BLaER1 treated with 17β-estradiol and CSF1 and Interleukin-3, amounts not matched to agents 10 nM and 100 nM (cell line): ENCODE data around the gene GALNT18.

Experiments used
- H3K27ac ChIP-seq, 11 experiments: shearing (Covaris generic); formaldehyde crosslinking; 2 replicates each; pipeline ENCODE4 v1.8.1; 2022
- H3K27me3 ChIP-seq, 11 experiments: shearing (Covaris generic); formaldehyde crosslinking; 2 replicates each; pipeline ENCODE4 v1.8.1; 2022
- H3K36me3 ChIP-seq, 11 experiments: shearing (Covaris generic); formaldehyde crosslinking; 2 replicates each; pipeline ENCODE4 v1.8.1; 2022
- H3K4me1 ChIP-seq, 10 experiments: shearing (Covaris generic); formaldehyde crosslinking; 2 replicates each; pipeline ENCODE4 v1.8.1; 2022
- H3K4me2 ChIP-seq, 11 experiments: shearing (Covaris generic); formaldehyde crosslinking; 2 replicates each; pipeline ENCODE4 v1.8.1; 2022
- H3K4me3 ChIP-seq, 10 experiments: shearing (Covaris generic); formaldehyde crosslinking; 2 replicates each; pipeline ENCODE4 v1.8.1; 2022
- H3K9ac ChIP-seq, 11 experiments: shearing (Covaris generic); formaldehyde crosslinking; 2 replicates each; pipeline ENCODE4 v1.8.1; 2022
- H3K9me3 ChIP-seq, 11 experiments: shearing (Covaris generic); formaldehyde crosslinking; replicated peaks in 1 of 11; 2 replicates each; pipeline ENCODE4 v1.8.1; 2022
- H4K20me1 ChIP-seq, 11 experiments: shearing (Covaris generic); formaldehyde crosslinking; 2 replicates each; pipeline ENCODE4 v1.8.1; 2022
- Cebpa-rat ChIP-seq, 11 experiments: shearing (Covaris generic); IDR thresholded peaks; 2 replicates each; pipeline ENCODE4 v1.8.1; 2022

The GALNT18 gene

DNA sequence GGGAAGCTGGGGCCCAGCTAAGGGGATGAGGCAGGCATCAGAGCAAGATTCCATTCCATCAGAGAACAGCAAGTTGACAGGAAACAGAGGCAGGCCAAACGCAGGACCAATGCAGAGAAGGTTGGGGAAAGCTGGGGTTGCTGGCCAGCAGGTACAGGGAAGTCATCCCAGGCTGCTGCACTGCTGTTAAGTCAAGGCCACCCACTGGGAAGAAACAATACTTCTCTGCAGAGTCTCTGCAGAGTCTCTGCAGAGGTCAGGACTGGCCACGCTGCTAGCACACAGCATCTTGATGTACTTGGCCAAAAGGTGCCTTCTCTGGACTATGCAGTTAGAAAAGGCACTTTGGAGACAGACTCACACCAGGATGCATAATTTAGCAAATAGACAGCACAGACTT, 200.3 kb downstream of the GALNT18 start:
- no peak for TF ChIP-seq Cebpa-rat (IDR thresholded peaks at IDR 0.05)
- Histone ChIP-seq H3K9ac (no peak overlapping the region), H3K9me3 (no peaks in the 10 kb centered on the region), H3K27ac (no peak overlapping the region), H3K4me2 (no peak overlapping the region), H4K20me1 (peaks cover 9 to 98% (median 88%) of the 10 kb centered on the region in 11 experiments; a peak in 20 of 22 replicates), H3K4me1 (peaks cover 6 to 25% (median 14%) of the 10 kb centered on the region in 10 experiments), H3K36me3 (no peaks in the 10 kb centered on the region), H3K4me3 (no peak overlapping the region), H3K27me3 (peaks cover 94 to 100% (median 98%) of the 10 kb centered on the region in 11 experiments)

DNA sequence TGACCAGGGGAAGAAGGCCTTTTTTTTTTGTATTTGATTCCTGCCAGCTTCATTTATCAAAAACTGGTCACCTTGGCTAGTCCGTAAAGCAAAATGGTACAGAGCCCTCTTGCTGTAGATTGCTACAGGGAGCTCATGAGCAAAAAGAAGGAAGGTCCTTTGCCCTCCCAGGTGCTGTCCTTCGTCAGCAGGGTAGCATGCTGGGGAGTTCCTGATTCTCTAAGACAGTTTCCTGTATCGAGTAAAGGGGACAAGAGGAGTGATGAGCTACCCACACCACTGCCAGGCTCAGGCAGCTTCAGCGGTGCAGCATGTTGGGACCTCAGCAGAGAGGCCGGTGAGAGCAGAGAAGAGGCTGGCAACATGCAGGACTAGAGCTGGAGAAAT, 200.9 kb downstream of the GALNT18 start:
- H3K27me3 ChIP-seq: peaks cover 93 to 100% (median 97%) of the 10 kb centered on the region in 11 experiments
- no peaks in the 10 kb centered on the region for H3K36me3 ChIP-seq
- peaks cover 9 to 99% (median 88%) of the 10 kb centered on the region in 11 experiments; a peak in 20 of 22 replicates for H4K20me1 ChIP-seq
- no peak overlapping the region for H3K4me3 ChIP-seq
- H3K4me1 ChIP-seq: peaks cover 12 to 31% (median 20%) of the 10 kb centered on the region in 10 experiments
- no peak overlapping the region for H3K27ac ChIP-seq
- no peaks in the 10 kb centered on the region for H3K9me3 ChIP-seq
- no peak for TF ChIP-seq Cebpa-rat (IDR thresholded peaks at IDR 0.05)
- no peak overlapping the region for H3K9ac ChIP-seq
- H3K4me2 ChIP-seq: no peak overlapping the region

- no peak overlapping the region for H3K27ac ChIP-seq
- H3K9me3 ChIP-seq: no peaks in the 10 kb centered on the region
- peaks cover 9 to 99% (median 89%) of the 10 kb centered on the region in 11 experiments; a peak in 20 of 22 replicates for H4K20me1 ChIP-seq
- H3K4me3 ChIP-seq: no peak overlapping the region
- H3K4me2 ChIP-seq: no peak overlapping the region
- H3K36me3 ChIP-seq: no peaks in the 10 kb centered on the region
- no peak for TF ChIP-seq Cebpa-rat (IDR thresholded peaks at IDR 0.05)
- H3K4me1 ChIP-seq: peaks cover 12 to 35% (median 24%) of the 10 kb centered on the region in 10 experiments
- H3K9ac ChIP-seq: no peak overlapping the region
- H3K27me3 ChIP-seq: peaks cover 93 to 100% (median 97%) of the 10 kb centered on the region in 11 experiments
Observed at GRCh38 chr11:11420191-11420898, 201.5 kb downstream of the GALNT18 start.

DNA sequence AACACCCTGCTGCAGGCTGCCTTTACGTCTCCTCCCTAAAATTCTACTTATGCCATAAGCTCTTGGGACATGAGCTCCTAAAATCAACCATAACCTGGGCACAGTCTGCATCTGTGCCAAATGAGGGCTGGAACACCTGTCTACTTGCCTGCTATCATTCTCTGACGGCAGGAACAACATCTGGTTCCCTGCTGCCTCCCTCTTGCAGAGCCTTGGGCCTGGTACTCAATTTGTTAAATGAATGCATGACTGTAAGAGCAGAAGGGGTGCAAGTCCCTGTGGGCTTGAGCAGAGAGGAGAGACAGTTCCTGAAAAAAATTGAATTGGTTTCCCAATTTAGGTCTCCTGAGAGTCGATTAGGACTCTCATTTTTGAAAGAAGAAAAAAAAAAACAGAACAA, 202.1 kb downstream of the GALNT18 start:
- Histone ChIP-seq H3K27ac (no peak overlapping the region), H3K4me1 (peaks cover 12 to 39% (median 24%) of the 10 kb centered on the region in 10 experiments), H3K9ac (no peak overlapping the region), H4K20me1 (peaks cover 9 to 99% (median 90%) of the 10 kb centered on the region in 11 experiments; a peak in 20 of 22 replicates), H3K9me3 (no peaks in the 10 kb centered on the region), H3K4me3 (no peak overlapping the region), H3K36me3 (no peaks in the 10 kb centered on the region), H3K4me2 (no peak overlapping the region), H3K27me3 (peaks cover 93 to 100% (median 97%) of the 10 kb centered on the region in 11 experiments)
- no peak for TF ChIP-seq Cebpa-rat (IDR thresholded peaks at IDR 0.05)

DNA sequence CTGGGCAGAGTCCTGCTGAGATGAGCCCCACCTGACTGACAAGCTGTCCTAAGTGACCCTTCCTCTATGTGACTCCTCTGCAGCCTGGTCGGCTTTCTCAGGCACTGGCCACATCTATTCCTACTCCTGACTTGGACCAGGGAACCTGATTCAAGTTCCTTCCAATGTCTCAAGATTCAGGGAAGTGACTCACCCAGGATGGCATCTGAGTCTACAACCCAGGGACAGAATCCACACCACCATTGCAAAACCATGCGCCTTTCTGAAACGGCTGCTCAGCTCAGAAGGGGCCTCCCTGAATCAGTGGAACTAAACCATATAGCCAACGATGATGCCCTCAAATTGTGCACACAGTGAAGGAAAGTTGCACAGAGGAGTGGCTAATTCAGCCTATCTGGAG, 204.9 kb downstream of the GALNT18 start:
- H3K36me3 ChIP-seq: no peaks in the 10 kb centered on the region
- peaks cover 9 to 100% (median 94%) of the 10 kb centered on the region in 11 experiments; a peak in 20 of 22 replicates for H4K20me1 ChIP-seq
- H3K27ac ChIP-seq: peak overlapping the region in 3 of 11 experiments; percentile 0 to 43 (median 5); a peak in 3 of 22 replicates
- H3K4me1 ChIP-seq: peaks cover 12 to 39% (median 24%) of the 10 kb centered on the region in 10 experiments
- no peak overlapping the region for H3K9ac ChIP-seq
- TF ChIP-seq Cebpa-rat (IDR thresholded peaks at IDR 0.05): no peak
- 0 out of 22 replicates have a peak, but pooled peaks cover 0 to 3% (median 0%) of the 10 kb centered on the region in 11 experiments for H3K9me3 ChIP-seq
- peak overlapping the region in 1 of 10 experiments; percentile 23; a peak in 2 of 20 replicates for H3K4me3 ChIP-seq
- H3K4me2 ChIP-seq: peak overlapping the region; percentile 44 to 93 (median 68)
- H3K27me3 ChIP-seq: peaks cover 93 to 100% (median 97%) of the 10 kb centered on the region in 11 experiments

DNA sequence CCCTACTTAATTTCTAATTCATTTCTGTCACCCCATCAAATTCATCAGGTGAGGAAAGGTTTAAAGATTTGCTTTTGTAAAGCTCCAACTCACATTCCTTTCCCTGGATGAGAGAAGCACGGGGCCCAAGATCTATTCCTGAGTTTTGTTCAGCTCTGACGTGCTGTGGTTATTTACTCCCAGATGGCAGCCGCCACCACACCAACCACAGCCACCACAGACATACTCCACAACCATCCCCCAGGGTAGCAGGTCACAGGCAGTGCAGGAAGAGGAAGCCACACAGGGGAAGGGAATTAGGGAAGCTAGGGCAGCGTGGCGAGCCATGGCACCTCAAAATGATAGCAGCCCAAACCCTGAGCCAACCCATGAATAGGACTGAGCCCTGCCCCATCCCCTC, 205.3 kb downstream of the GALNT18 start:
- Histone ChIP-seq H3K27ac (peak overlapping the region in 2 of 11 experiments; percentile 5 to 43; a peak in 3 of 22 replicates), H3K4me1 (peaks cover 12 to 39% (median 24%) of the 10 kb centered on the region in 10 experiments), H3K27me3 (peaks cover 93 to 100% (median 97%) of the 10 kb centered on the region in 11 experiments), H3K36me3 (no peaks in the 10 kb centered on the region), H3K9me3 (0 out of 22 replicates have a peak, but pooled peaks cover 0 to 3% (median 0%) of the 10 kb centered on the region in 11 experiments), H3K4me2 (peak overlapping the region; percentile 44 to 93 (median 68)), H4K20me1 (peaks cover 9 to 100% (median 94%) of the 10 kb centered on the region in 11 experiments; a peak in 20 of 22 replicates), H3K9ac (no peak overlapping the region), H3K4me3 (peak overlapping the region in 2 of 10 experiments; percentile 23 to 38; a peak in 3 of 20 replicates)
- TF ChIP-seq Cebpa-rat (IDR thresholded peaks at IDR 0.05): no peak

DNA sequence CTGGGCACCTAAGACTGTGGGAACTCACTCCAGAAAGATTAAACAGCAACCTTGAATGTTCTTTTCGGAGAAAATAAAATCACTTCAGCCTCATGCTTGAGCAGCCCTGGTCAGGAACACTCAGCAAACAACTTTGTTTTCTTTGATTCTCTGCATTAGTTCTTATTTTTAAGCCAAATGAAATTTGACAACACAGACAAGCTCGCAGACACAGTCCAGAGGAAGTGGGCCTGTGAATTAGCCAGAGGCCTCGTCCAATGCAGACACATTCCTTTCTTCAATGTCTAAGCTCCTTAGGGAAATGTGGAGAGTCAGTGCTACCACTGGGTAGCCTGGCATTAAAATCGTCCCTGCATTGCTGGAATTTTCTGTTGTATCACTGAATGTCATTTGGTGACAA, 205.9 kb downstream of the GALNT18 start:
- H3K36me3 ChIP-seq: no peaks in the 10 kb centered on the region
- H3K4me1 ChIP-seq: peaks cover 12 to 39% (median 24%) of the 10 kb centered on the region in 10 experiments
- peaks cover 93 to 100% (median 97%) of the 10 kb centered on the region in 11 experiments for H3K27me3 ChIP-seq
- H3K9me3 ChIP-seq: 0 out of 22 replicates have a peak, but pooled peaks cover 0 to 3% (median 0%) of the 10 kb centered on the region in 11 experiments
- H3K9ac ChIP-seq: no peak overlapping the region
- no peak overlapping the region for H3K27ac ChIP-seq
- peak overlapping the region in 1 of 10 experiments; percentile 38; a peak in 3 of 20 replicates for H3K4me3 ChIP-seq
- H4K20me1 ChIP-seq: peaks cover 9 to 100% (median 94%) of the 10 kb centered on the region in 11 experiments; a peak in 20 of 22 replicates
- TF ChIP-seq Cebpa-rat (IDR thresholded peaks at IDR 0.05): no peak
- peak overlapping the region; percentile 44 to 93 (median 68) for H3K4me2 ChIP-seq

GRCh38 chr11:11414996-11415395, 206.8 kb downstream of the GALNT18 start:
- no peak overlapping the region for H3K4me3 ChIP-seq
- 0 out of 22 replicates have a peak, but pooled peaks cover 0 to 3% (median 0%) of the 10 kb centered on the region in 11 experiments for H3K9me3 ChIP-seq
- H3K27me3 ChIP-seq: peaks cover 93 to 100% (median 97%) of the 10 kb centered on the region in 11 experiments
- peaks cover 9 to 100% (median 94%) of the 10 kb centered on the region in 11 experiments; a peak in 20 of 22 replicates for H4K20me1 ChIP-seq
- peaks cover 12 to 39% (median 24%) of the 10 kb centered on the region in 10 experiments for H3K4me1 ChIP-seq
- no peak overlapping the region for H3K9ac ChIP-seq
- no peak overlapping the region for H3K4me2 ChIP-seq
- no peak for TF ChIP-seq Cebpa-rat (IDR thresholded peaks at IDR 0.05)
- H3K27ac ChIP-seq: no peak overlapping the region
- H3K36me3 ChIP-seq: no peaks in the 10 kb centered on the region

DNA sequence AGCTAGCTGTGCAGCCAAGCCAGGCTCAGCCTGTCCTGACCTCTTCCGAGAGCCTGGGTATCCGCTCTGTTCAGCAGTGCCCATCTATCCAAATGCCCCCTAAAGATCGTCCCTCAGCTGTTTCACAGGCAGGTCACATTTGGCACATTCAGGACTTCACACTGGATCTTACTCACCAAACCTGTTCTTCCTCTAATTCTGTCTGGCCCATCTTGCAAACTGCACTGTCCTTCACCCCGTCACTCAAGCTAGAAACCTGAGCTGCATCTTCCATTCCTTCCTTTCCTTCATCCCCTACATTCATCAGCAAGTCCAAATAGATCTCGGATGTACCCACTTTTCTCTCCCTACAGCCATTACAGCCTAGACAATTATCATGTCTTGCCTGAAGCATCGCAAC, 208.0 kb downstream of the GALNT18 start:
- H3K27ac ChIP-seq: no peak overlapping the region
- H3K9ac ChIP-seq: no peak overlapping the region
- H3K4me1 ChIP-seq: peaks cover 12 to 39% (median 24%) of the 10 kb centered on the region in 10 experiments
- peaks cover 93 to 100% (median 97%) of the 10 kb centered on the region in 11 experiments for H3K27me3 ChIP-seq
- no peaks in the 10 kb centered on the region for H3K36me3 ChIP-seq
- TF ChIP-seq Cebpa-rat (IDR thresholded peaks at IDR 0.05): no peak
- peaks cover 9 to 100% (median 98%) of the 10 kb centered on the region in 11 experiments; a peak in 20 of 22 replicates for H4K20me1 ChIP-seq
- H3K4me3 ChIP-seq: no peak overlapping the region
- no peak overlapping the region for H3K4me2 ChIP-seq
- 0 out of 22 replicates have a peak, but pooled peaks cover 0 to 3% (median 0%) of the 10 kb centered on the region in 11 experiments for H3K9me3 ChIP-seq
